Stimulated activated CD4-positive, alpha-beta T cell treated with anti-CD3 and anti-CD28 coated beads, Interleukin-1b, Interleukin-23, amount 100 ng/mL, for 4 hours (primary cell): ENCODE results near the gene JAKMIP2.

ENCODE experiments used
- DNase-seq, 2 donors: peaks; one replicate each; pipeline ENCODE4 v3.0.0-alpha.2; 2020; ENCODE audit warnings: low read depth in 2 of 2

The JAKMIP2 gene

GRCh38 chr5:147697380-147697779 lies 85.1 kb downstream of the JAKMIP2 start:
- no peak for DNase-seq

- DNase-seq = no peak
These were observed 87.8 kb downstream of the JAKMIP2 start for GRCh38 chr5:147694772-147695171.

- no peak for DNase-seq
These were observed 89.3 kb downstream of the JAKMIP2 start for GRCh38 chr5:147693233-147693632.

- no peak for DNase-seq
These were observed 91.4 kb downstream of the JAKMIP2 start for GRCh38 chr5:147691130-147691529.

GRCh38 chr5:147690595-147690994 lies 91.9 kb downstream of the JAKMIP2 start:
- DNase-seq = no peak

GRCh38 chr5:147689426-147689825 lies 93.1 kb downstream of the JAKMIP2 start:
- no peak for DNase-seq

- DNase-seq = no peak
These were observed 93.7 kb downstream of the JAKMIP2 start for GRCh38 chr5:147688656-147689356.

- DNase-seq = no peak
These were observed 95.4 kb downstream of the JAKMIP2 start for GRCh38 chr5:147687118-147687517.

- DNase-seq = no peak
These were observed 96.1 kb downstream of the JAKMIP2 start for GRCh38 chr5:147686421-147686820.

- DNase-seq = no peak
These were observed 96.5 kb downstream of the JAKMIP2 start for GRCh38 chr5:147685993-147686392.

- DNase-seq = no peak
These were observed 107.4 kb downstream of the JAKMIP2 start for GRCh38 chr5:147675168-147675567.

- no peak for DNase-seq
These were observed 108.1 kb downstream of the JAKMIP2 start for GRCh38 chr5:147674411-147674810.

- DNase-seq = no peak
These were observed 108.7 kb downstream of the JAKMIP2 start for GRCh38 chr5:147673791-147674190.

GRCh38 chr5:147673266-147673665 lies 109.3 kb downstream of the JAKMIP2 start:
- DNase-seq = no peak

GRCh38 chr5:147671365-147671764 lies 111.2 kb downstream of the JAKMIP2 start:
- no peak for DNase-seq

- no peak for DNase-seq
These were observed 111.7 kb downstream of the JAKMIP2 start for GRCh38 chr5:147670815-147671214.

- DNase-seq = no peak
These were observed 113.2 kb downstream of the JAKMIP2 start for GRCh38 chr5:147669169-147669869.

- DNase-seq = no peak
These were observed 114.1 kb downstream of the JAKMIP2 start for GRCh38 chr5:147668385-147668784.

GRCh38 chr5:147667363-147667762 lies 115.2 kb downstream of the JAKMIP2 start:
- no peak for DNase-seq

GRCh38 chr5:147666419-147666818 lies 116.1 kb downstream of the JAKMIP2 start:
- DNase-seq = no peak

GRCh38 chr5:147661541-147661940 lies 121.0 kb downstream of the JAKMIP2 start:
- DNase-seq = no peak

- DNase-seq = no peak
These were observed 123.2 kb downstream of the JAKMIP2 start for GRCh38 chr5:147659166-147659929.
